Renal cortical epithelial cell (primary cell): ENCODE measurements around the gene PRTFDC1. TPM values are rescaled to one million over a fixed set of nuclear protein-coding genes. Genes with fewer than 3 reads are reported as not detected.

Source experiments
- total RNA-seq: library from RNA; depleted of rRNA; stranded (reverse); fragments of >200 nt; gene quantifications from 2 replicates; pipeline ENCODE4 v1.2.3, GENCODE V29; 2014

PRTFDC1 gene
- total RNA-seq, 1 donor from 2014 or later = 12.2 TPM

Other genes starting within 250 kb of the PRTFDC1 start
- gene ARHGAP21, start 228.7 kb downstream of the PRTFDC1 start, total RNA-seq = 72.2 and 77.6 TPM in 2 replicates
- gene ENKUR, start 63.6 kb upstream of the PRTFDC1 start, total RNA-seq = 1.4 TPM in 1 of 2 replicates, not detected in the other
- gene THNSL1, start 64.0 kb upstream of the PRTFDC1 start, total RNA-seq = 2.8 and 11.4 TPM in 2 replicates
- gene GPR158, start 222.4 kb upstream of the PRTFDC1 start, total RNA-seq = not detected in 2 replicates